SK-N-MC (cell line): ENCODE results near the gene DYNLT5.

Experiments
- EZH2 ChIP-seq: fragments of 200-600 bp; sonication (generic); IDR thresholded peaks from one replicate; pipeline ENCODE4 v1.6.1; 2017; ENCODE audit warnings: antibody characterized with exemption
- FOXP2 ChIP-seq: optimal IDR thresholded peaks from 2 replicates; pipeline ENCODE3; 2011; ENCODE audit warnings: mild to moderate bottlenecking, moderate library complexity; ENCODE audit not compliant: insufficient read depth; ENCODE audit errors: extremely low read length, control extremely low read depth
- POLR2AphosphoS5 ChIP-seq: IDR thresholded peaks from 2 replicates; pipeline ENCODE4 v1.6.1; 2012; ENCODE audit warnings: mild to moderate bottlenecking, low read depth, low read length, borderline replicate concordance

- TF ChIP-seq EZH2: no peak
- no peak for TF ChIP-seq FOXP2
- TF ChIP-seq POLR2AphosphoS5: no peak
Observed at GRCh38 chr1:66723985-66724384, 28.3 kb upstream of the DYNLT5 start.
